GM18498 (cell line): ENCODE measurements around the gene P2RY6.
"Not testable (repeated sequence)": the region's sequence is repeated elsewhere in the genome, so short reads cannot be mapped to it uniquely, and the experiment has no call there.

Experiments
- ATAC-seq: cut with Tn5 transposase; IDR thresholded peaks from one replicate; pipeline ENCODE4 v1.9.1; 2021; ENCODE audit warnings: mild to moderate bottlenecking, moderate library complexity; ENCODE audit not compliant: unreplicated experiment

P2RY6 gene

GRCh38 chr11:73271936-73272679, at the start of gene P2RY6:
TSS of gene P2RY6 (plus strand) at chr11:73272338. CDS start at chr11:73296519, 24,181 bp downstream.
- no peak for ATAC-seq

GRCh38 chr11:73223998-73224730, 48.0 kb upstream of the P2RY6 start:
- no peak for ATAC-seq

GRCh38 chr11:73225001-73225686, 47.0 kb upstream of the P2RY6 start:
- no peak for ATAC-seq

GRCh38 chr11:73225851-73226250, 46.3 kb upstream of the P2RY6 start:
- ATAC-seq = no peak

GRCh38 chr11:73226297-73227006, 45.7 kb upstream of the P2RY6 start:
- no peak for ATAC-seq

GRCh38 chr11:73227571-73228211, 44.4 kb upstream of the P2RY6 start:
- ATAC-seq = no peak

GRCh38 chr11:73228268-73229134, 43.6 kb upstream of the P2RY6 start:
- ATAC-seq = no peak

GRCh38 chr11:73229321-73229895, 42.7 kb upstream of the P2RY6 start:
- no peak for ATAC-seq

- ATAC-seq = no peak
These were observed 42.0 kb upstream of the P2RY6 start for GRCh38 chr11:73229896-73230875.

GRCh38 chr11:73230931-73231330, 41.2 kb upstream of the P2RY6 start:
- no peak for ATAC-seq

GRCh38 chr11:73232487-73232886, 39.7 kb upstream of the P2RY6 start:
- ATAC-seq = not testable (repeated sequence)

GRCh38 chr11:73233211-73233610, 38.9 kb upstream of the P2RY6 start:
- ATAC-seq = no peak

GRCh38 chr11:73233692-73234470, 38.3 kb upstream of the P2RY6 start:
- ATAC-seq = no peak

- no peak for ATAC-seq
These were observed 37.5 kb upstream of the P2RY6 start for GRCh38 chr11:73234471-73235181.

- no peak for ATAC-seq
These were observed 36.8 kb upstream of the P2RY6 start for GRCh38 chr11:73235236-73235786.

- no peak for ATAC-seq
These were observed 35.9 kb upstream of the P2RY6 start for GRCh38 chr11:73236205-73236765.
